Measurements from ENCODE around the gene ITGA7.

ITGA7 gene

GRCh38 chr12:55734595-55734994, 26.9 kb upstream of the ITGA7 start:
- DNase-seq = no peak

GRCh38 chr12:55733858-55734257, 26.2 kb upstream of the ITGA7 start:
- no peak for DNase-seq

DNA sequence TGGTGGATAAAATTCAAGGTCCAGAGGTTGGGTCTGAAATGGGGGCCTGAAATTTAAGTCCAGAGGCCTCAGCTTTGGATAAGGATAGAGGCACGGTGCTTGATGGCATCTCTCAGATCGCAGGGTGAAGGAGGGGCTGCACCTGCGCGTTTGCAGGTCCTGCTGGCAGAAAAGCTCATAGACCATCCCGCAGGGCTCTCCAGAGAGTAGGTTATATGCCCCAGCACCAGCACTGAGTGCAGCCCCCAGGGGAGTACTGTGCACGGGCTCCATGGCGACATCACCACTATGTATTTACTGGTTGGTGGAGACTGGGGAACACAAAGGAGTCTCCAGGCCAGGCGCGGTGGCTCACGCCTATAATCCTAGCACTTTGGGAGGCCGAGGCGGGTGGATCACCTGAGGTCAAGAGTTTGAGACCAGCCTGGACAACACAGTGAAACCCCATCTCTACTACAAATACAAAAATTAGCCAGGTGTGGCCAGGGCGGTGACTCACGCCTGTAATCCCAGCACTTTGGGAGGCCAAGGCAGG, 25.4 kb upstream of the ITGA7 start:
- DNase-seq = no peak

DNA sequence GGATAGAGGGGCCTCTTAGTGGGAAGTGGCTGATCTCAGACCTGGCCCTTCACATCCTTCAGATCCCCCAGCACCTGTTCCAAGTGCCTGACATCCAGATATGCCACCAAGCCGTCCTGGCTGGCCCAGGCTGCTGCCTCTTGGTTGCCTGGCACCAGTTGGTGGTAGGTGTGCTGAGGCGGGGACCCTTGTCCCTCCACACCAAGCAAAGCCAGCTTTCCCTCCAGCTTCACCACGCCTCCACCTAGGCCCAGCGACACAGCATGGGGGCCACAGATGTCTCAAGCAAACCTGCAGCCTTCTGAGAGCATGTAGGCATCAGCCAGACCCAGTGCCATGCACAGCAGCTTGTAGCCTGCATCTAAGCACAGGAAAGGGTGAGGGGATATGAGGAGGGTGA, 24.6 kb upstream of the ITGA7 start:
- DNase-seq = no peak

DNA sequence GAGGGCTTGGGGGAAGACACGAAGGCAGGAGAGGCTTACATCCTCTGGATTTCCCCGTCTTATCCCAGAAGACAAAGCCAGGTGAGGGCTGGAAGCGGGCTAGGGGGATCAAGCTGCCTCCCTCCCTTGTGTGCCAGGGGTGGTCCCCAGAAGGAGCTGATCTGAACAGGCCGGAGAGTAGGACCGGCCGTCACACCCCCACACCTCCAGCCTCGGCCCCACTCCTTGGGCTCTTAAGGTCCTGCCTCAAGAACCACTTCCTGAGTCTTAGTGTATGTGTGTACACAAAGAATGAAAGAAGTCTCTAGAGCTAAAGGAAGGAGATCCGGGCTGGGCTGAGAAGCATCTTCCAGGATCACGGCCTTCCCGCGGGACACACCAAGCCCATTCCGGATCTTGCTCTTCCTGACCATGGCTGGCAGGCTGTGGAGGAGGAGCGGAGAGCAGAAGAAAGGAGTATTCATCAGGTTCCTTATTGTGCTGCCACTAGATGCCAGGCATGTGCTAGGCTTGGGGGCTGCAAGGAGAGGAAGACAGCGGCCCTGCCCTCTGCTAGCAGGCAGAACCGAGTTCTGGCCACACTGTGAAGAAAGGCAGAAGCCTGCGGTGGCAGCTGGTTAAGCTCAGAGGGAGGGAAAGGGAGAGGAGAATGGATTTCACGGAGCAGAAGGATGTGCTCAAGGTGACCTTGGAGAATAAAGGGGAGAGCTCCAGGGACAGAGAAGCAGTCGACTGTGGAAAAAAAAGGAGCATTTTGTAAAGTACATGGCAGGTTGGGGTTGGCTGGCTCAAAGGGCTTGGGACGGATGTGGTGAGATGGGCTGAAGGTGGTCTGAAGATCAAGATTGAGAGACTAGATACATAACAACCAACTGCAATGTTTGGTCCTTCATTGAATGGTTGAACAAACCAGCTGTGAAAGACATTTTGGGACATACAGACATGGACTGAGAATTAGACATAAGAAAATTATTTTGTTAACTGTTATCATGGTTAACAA, 22.4 kb upstream of the ITGA7 start:
- DNase-seq = no peak

- peak; percentile 75 for DNase-seq
Observed at GRCh38 chr12:55728939-55729818, 21.5 kb upstream of the ITGA7 start, which contains the start of gene CD63. Gene CD63, minus strand, starts transcription at chr12:55729009. Its CDS starts 668 bp downstream, at chr12:55728341.

- DNase-seq = peak; percentile 34
Observed at GRCh38 chr12:55728186-55728938, 20.7 kb upstream of the ITGA7 start.

- no peak for DNase-seq
Observed at GRCh38 chr12:55727643-55728185, 20.0 kb upstream of the ITGA7 start.

- no peak for DNase-seq
Observed at GRCh38 chr12:55726971-55727370, 19.3 kb upstream of the ITGA7 start.

DNA sequence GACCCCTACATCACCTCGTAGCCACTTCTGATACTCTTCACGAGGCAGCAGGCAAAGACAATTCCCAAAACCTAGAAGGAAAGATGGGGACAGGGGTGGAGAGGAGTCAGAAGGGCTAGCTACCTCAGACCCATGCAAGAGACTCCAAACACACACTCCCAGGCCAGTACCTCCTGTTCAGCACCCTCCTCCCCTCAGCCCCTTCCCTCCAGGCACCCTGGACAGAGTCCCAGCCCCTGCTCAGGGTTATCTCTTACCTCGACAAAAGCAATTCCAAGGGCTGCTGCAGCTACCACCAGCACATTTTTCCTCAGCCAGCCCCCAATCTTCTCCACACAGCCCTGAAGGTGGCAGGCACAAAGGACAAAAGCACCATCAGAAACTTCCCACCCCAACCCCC, 17.9 kb upstream of the ITGA7 start:
- DNase-seq = no peak

DNA sequence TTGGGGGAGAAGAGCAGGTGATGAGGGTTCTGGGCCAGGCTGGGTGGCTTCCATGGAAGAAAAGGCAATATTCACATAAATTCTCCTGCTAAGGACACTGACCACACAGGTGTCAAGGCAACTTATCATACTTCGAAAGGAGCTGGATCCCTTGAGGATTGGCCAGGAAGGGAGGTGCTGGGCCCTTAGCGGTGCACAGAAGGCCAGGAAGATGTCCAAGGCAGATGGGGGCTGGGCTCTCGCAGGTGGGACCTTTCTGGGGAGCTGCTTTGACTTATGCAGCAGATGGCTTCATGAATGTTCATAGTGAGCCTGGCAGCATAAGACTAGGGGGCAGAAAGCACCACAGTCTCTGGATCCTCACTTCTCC, 17.2 kb upstream of the ITGA7 start:
- no peak for DNase-seq

DNA sequence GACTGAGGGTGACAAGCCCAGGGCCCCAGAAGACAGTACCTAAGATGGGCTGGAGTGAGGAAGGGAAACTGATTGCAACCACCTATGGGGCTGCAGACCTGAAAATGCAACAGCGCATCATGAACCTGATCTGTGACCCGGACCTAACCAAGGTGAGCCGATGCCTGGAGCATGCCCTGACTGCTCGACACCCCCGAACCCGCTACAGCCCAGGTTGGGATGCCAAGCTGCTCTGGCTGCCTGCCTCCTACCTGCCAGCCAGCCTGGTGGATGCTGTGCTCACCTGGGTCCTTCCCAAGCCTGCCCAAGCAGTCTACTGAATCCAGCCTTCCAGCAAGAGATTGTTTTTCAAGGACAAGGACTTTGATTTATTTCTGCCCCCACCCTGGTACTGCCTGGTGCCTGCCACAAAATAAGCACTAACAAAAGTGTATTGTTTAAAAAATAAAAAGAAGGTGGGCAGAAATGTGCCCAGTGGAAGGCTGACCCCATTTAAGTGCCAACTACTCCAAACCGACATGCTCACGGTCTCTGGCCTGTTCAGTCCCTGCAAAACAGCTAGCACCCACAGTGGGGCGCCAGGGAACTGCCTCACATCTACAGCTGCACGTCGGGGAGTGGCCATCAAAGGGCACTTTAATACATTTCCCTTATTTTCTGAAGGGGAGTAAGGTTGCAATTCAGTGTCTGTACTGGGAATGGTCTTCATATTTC, 16.7 kb upstream of the ITGA7 start:
- DNase-seq = peak; percentile 65

- no peak for DNase-seq
Observed at GRCh38 chr12:55723516-55724225, 16.0 kb upstream of the ITGA7 start.

DNA sequence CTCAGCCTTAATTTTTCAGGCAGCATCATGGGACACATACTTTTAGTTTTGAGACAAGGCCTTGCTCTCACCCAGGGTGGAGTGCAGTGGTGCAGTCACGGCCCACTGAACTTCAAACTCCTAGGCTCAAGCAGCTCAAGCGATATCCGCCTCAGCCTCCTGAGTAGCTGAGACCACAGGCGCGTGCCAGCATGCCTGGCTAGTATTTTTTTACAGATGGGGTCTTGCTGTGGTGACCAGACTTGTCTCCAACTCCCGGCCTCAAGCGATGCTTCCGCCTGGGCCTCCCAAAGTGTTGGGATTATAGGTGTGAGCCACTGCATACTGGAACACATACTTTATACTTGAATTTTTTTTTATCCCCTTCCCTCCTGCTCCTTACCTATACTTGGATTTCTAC, 15.2 kb upstream of the ITGA7 start:
- no peak for DNase-seq

DNA sequence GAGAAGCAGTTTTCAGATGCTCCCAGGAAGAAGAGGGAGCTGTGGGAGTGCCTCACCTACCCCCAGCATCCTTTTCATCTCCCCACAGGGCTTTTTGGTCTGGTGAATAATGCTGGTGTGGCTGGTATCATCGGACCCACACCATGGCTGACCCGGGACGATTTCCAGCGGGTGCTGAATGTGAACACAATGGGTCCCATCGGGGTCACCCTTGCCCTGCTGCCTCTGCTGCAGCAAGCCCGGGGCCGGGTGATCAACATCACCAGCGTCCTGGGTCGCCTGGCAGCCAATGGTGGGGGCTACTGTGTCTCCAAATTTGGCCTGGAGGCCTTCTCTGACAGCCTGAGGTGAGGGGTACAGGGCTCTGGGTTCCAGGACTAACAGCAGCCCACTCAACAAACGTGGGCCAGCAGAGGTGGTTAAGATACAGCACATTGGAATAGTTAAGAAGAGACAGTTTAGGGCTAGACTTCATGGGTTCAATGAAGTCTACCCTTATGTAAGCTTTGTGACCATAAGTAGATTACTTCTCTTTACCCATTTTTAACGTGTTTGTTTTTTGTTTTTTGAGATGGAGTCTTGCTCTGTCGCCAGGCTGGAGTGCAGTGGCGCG, 14.0 kb upstream of the ITGA7 start:
- DNase-seq = no peak

GRCh38 chr12:55720894-55721444, 13.3 kb upstream of the ITGA7 start:
- DNase-seq = no peak

GRCh38 chr12:55720071-55720564, 12.4 kb upstream of the ITGA7 start, which contains the start of gene RDH5:
Gene RDH5, plus strand, starts transcription at chr12:55720393. Its CDS starts 792 bp downstream, at chr12:55721185.
- no peak for DNase-seq

DNA sequence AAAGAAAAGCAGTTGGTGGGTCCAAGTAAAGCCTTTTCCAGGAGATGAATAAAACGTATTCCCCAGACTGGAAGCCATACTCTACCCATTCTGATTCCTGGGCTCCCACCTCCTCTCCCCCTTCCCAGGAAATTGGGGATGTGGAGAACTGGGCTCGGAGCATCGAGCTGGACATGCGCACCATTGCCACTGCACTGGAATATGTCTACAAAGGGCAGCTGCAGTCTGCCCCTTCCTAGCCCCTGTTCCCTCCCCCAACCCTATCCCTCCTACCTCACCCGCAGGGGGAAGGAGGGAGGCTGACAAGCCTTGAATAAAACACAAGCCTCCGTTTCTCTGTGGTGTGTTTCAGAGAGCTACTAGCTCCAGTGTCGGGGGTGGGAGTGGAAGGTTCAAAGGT, 11.7 kb upstream of the ITGA7 start:
- DNase-seq = no peak

GRCh38 chr12:55718624-55719275, 11.0 kb upstream of the ITGA7 start:
- DNase-seq = no peak
